8988T (cell line): ENCODE data around the gene SH3PXD2A.
"Not testable (repeated sequence)": the region's sequence is repeated elsewhere in the genome, so short reads cannot be mapped to it uniquely, and the experiment has no call there.

Experiments
- DNase-seq: peaks from one replicate; pipeline ENCODE4 v3.0.0; 2011

Gene SH3PXD2A

GRCh38 chr10:103637927-103638557 is 217.3 kb downstream of the SH3PXD2A start:
- no peak for DNase-seq

- no peak for DNase-seq
Measured at GRCh38 chr10:103637011-103637410, 218.4 kb downstream of the SH3PXD2A start.

- no peak for DNase-seq
Measured at GRCh38 chr10:103636492-103636891, 218.9 kb downstream of the SH3PXD2A start.

GRCh38 chr10:103635580-103635979 is 219.8 kb downstream of the SH3PXD2A start:
- DNase-seq: no peak

GRCh38 chr10:103633846-103634245 is 221.5 kb downstream of the SH3PXD2A start:
- DNase-seq: no peak

GRCh38 chr10:103632871-103633270 is 222.5 kb downstream of the SH3PXD2A start:
- DNase-seq: not testable (repeated sequence)

GRCh38 chr10:103632247-103632642 is 223.1 kb downstream of the SH3PXD2A start:
- DNase-seq: no peak

- DNase-seq: no peak
Measured at GRCh38 chr10:103630156-103630555, 225.2 kb downstream of the SH3PXD2A start.

- no peak for DNase-seq
Measured at GRCh38 chr10:103629581-103629980, 225.8 kb downstream of the SH3PXD2A start.

GRCh38 chr10:103627893-103628292 is 227.5 kb downstream of the SH3PXD2A start:
- no peak for DNase-seq

- no peak for DNase-seq
Measured at GRCh38 chr10:103627111-103627892, 228.1 kb downstream of the SH3PXD2A start.

- DNase-seq: no peak
Measured at GRCh38 chr10:103626178-103626577, 229.2 kb downstream of the SH3PXD2A start.

- DNase-seq: no peak
Measured at GRCh38 chr10:103622935-103623574, 232.3 kb downstream of the SH3PXD2A start.

GRCh38 chr10:103622286-103622685 is 233.1 kb downstream of the SH3PXD2A start:
- DNase-seq: no peak

GRCh38 chr10:103621783-103622125 is 233.6 kb downstream of the SH3PXD2A start:
- DNase-seq: no peak

GRCh38 chr10:103620891-103621782 is 234.2 kb downstream of the SH3PXD2A start:
- no peak for DNase-seq

GRCh38 chr10:103620352-103620740 is 235.0 kb downstream of the SH3PXD2A start:
- no peak for DNase-seq

- no peak for DNase-seq
Measured at GRCh38 chr10:103619424-103620351, 235.7 kb downstream of the SH3PXD2A start.

GRCh38 chr10:103618575-103619423 is 236.6 kb downstream of the SH3PXD2A start:
- no peak for DNase-seq

GRCh38 chr10:103617602-103618385 is 237.6 kb downstream of the SH3PXD2A start:
- no peak for DNase-seq
